Endothelial cell of umbilical vein (primary cell): ENCODE results near the gene ANAPC1. TPM values are rescaled to one million over a fixed set of nuclear protein-coding genes. Genes with fewer than 3 reads are reported as not detected.

Experiments
- BruUV-seq: library from RNA; stranded (reverse); fragments of 400-500 nt; replicated peaks from 2 replicates; lab custom pipeline; 2021; lab: Mats Ljungman, UMichigan
- CTCF ChIA-PET: fragments of 300-600, 350-600 bp; sonication (Branson Sonifier 250); formaldehyde crosslinking; loops from one replicate; lab custom pipeline; 2021; ENCODE audit warnings: antibody characterized with exemption, inconsistent platforms; lab: Charles Lee
- POLR2A ChIA-PET: fragments of 300-600, 350-600 bp; sonication (Branson Sonifier 250); formaldehyde crosslinking; loops from one replicate; lab custom pipeline; 2021; ENCODE audit warnings: antibody characterized with exemption, inconsistent platforms; lab: Charles Lee
- DNase-seq: peaks from one replicate; pipeline ENCODE4 v3.0.0-alpha.2; 2011; ENCODE audit warnings: low read depth, low spot score
- FAIRE-seq: peaks from 2 replicates; lab custom pipeline; 2011; peaks lifted over from hg19 to GRCh38; lab: Jason Lieb, UNC
- H2AFZ ChIP-seq: 2 replicates; pipeline ENCODE4 v1.6.0; 2012; ENCODE audit warnings: low read depth, low read length, control low read depth, inconsistent platforms
- H3K27ac ChIP-seq: 2 replicates; pipeline ENCODE4 v1.5.1; 2011; ENCODE audit warnings: low read depth, mild to moderate bottlenecking, control low read depth, low read length, moderate library complexity; ENCODE audit not compliant: insufficient read depth
- H3K27me3 ChIP-seq, 2 experiments: 2 replicates each; pipeline versions ENCODE4 v1.6.0 to v1.6.1; 2011; ENCODE audit warnings: low read length in 2 of 2, mixed read lengths in 1 of 2; ENCODE audit not compliant: control insufficient read depth in 2 of 2, insufficient read depth in 2 of 2
- H3K36me3 ChIP-seq, 2 experiments: 2 replicates in 1 of 2; 3 replicates in 1 of 2; pipeline ENCODE4 v1.5.1; 2011; ENCODE audit warnings: low read length in 2 of 2, mild to moderate bottlenecking in 1 of 2, moderate library complexity in 1 of 2; ENCODE audit not compliant: control insufficient read depth in 2 of 2, insufficient read depth in 2 of 2; ENCODE audit errors: extremely low read depth in 1 of 2
- H3K4me1 ChIP-seq: 3 replicates; pipeline ENCODE4 v1.5.1; 2011; ENCODE audit warnings: mild to moderate bottlenecking, low read length; ENCODE audit not compliant: control insufficient read depth, insufficient read depth; ENCODE audit errors: extremely low read depth
- H3K4me2 ChIP-seq: 2 replicates; pipeline ENCODE4 v1.6.1; 2011; ENCODE audit warnings: low read length, control low read depth, mixed read lengths; ENCODE audit not compliant: insufficient read depth
- H3K4me3 ChIP-seq, 3 experiments: fragments of 200-600 bp in 1 of 3; sonication (generic), shearing (Covaris generic) in 1 of 3; replicated peaks in 1 of 3; 2 replicates each; pipeline ENCODE4 v1.5.1; 2011 to 2016; ENCODE audit warnings: control low read depth in 3 of 3, low read length in 3 of 3, mild to moderate bottlenecking in 2 of 3, inconsistent platforms in 1 of 3, low read depth in 1 of 3, moderate library complexity in 1 of 3; ENCODE audit not compliant: insufficient read depth in 1 of 3
- H3K79me2 ChIP-seq: 2 replicates; pipeline ENCODE4 v1.6.0; 2012; ENCODE audit warnings: low read length, inconsistent platforms; ENCODE audit not compliant: control insufficient read depth, insufficient read depth
- H3K9ac ChIP-seq: replicated peaks from 2 replicates; pipeline ENCODE3; 2011; ENCODE audit warnings: low read length, control low read depth; ENCODE audit not compliant: insufficient read depth; ENCODE audit errors: extremely low read depth
- H3K9me1 ChIP-seq: replicated peaks from 3 replicates; pipeline ENCODE4 v1.6.0; 2011; ENCODE audit warnings: mild to moderate bottlenecking, low read length; ENCODE audit not compliant: control insufficient read depth, insufficient read depth; ENCODE audit errors: extremely low read depth
- H3K9me3 ChIP-seq: replicated peaks from 2 replicates; pipeline ENCODE4 v1.5.1; 2012; ENCODE audit warnings: low read length, inconsistent platforms; ENCODE audit not compliant: control insufficient read depth, insufficient read depth
- H4K20me1 ChIP-seq: replicated peaks from 2 replicates; pipeline ENCODE3; 2011; ENCODE audit warnings: mild to moderate bottlenecking, low read length; ENCODE audit not compliant: control insufficient read depth, insufficient read depth; ENCODE audit errors: extremely low read depth
- EZH2 ChIP-seq: IDR thresholded peaks from 2 replicates; pipeline ENCODE4 v1.6.1; 2012; ENCODE audit warnings: borderline replicate concordance, low read depth, mild to moderate bottlenecking, moderate library complexity, low read length, inconsistent platforms; ENCODE audit not compliant: severe bottlenecking
- FOS ChIP-seq: IDR thresholded peaks from 2 replicates; pipeline ENCODE4 v1.6.1; 2011; ENCODE audit warnings: mild to moderate bottlenecking, low read length, moderate library complexity, borderline replicate concordance; ENCODE audit not compliant: insufficient read depth
- GATA2 ChIP-seq: IDR thresholded peaks from 2 replicates; pipeline ENCODE4 v1.7.0; 2011; ENCODE audit warnings: low read depth, mild to moderate bottlenecking, moderate library complexity, mixed read lengths, low read length; ENCODE audit not compliant: insufficient read length, insufficient read depth
- JUN ChIP-seq: IDR thresholded peaks from 2 replicates; pipeline ENCODE4 v1.6.1; 2011; ENCODE audit warnings: borderline replicate concordance, low read depth; ENCODE audit not compliant: insufficient read length, insufficient read depth
- MYC ChIP-seq: IDR thresholded peaks from one replicate; pipeline ENCODE4 v1.6.1; 2011; ENCODE audit warnings: mild to moderate bottlenecking, low read depth, low read length
- POLR2A ChIP-seq: IDR thresholded peaks from 2 replicates; pipeline ENCODE4 v1.6.1; 2012; ENCODE audit warnings: low read depth, mild to moderate bottlenecking, control low read depth, low read length
- POLR2AphosphoS5 ChIP-seq: IDR thresholded peaks from 2 replicates; pipeline ENCODE4 v1.6.1; 2012; ENCODE audit warnings: low read depth, mild to moderate bottlenecking, control low read depth, low read length, moderate library complexity; ENCODE audit not compliant: insufficient read depth
- dilution Hi-C: fragments of 300-500 bp; cut with MboI; formaldehyde crosslinking; loops from one replicate; pipeline ENCODE4 v1.15.0; 2019; ENCODE audit warnings: low sequenced_read_pairs; ENCODE audit not compliant: extremely low pct_ligation_motif_present
- intact Hi-C: fragments of 100-400 bp; cut with micrococcal nuclease; formaldehyde crosslinking; loops from one replicate; pipeline ENCODE4 v1.10.0; 2022
- polyA plus RNA-seq, 4 experiments: library from polyadenylated mRNA; depleted of rRNA in 3 of 4; stranded (reverse) in 3 of 4; unstranded in 1 of 4; fragments of >200 nt; gene quantifications; 2 replicates each; pipeline versions ENCODE4 v1.2.1 to v1.2.3, GENCODE V29; 2011 to 2012; ENCODE audit warnings: missing spikeins in 1 of 4
- total RNA-seq: library from RNA; stranded (reverse); gene quantifications from 2 replicates; pipeline ENCODE4 v1.2.3, GENCODE V29; 2021
- TF ChIP-seq, protein P1 (sequence below): IDR thresholded peaks from 2 replicates; pipeline ENCODE4 v1.6.1; 2011; ENCODE audit not compliant: insufficient read depth, insufficient read length
- TF ChIP-seq, protein P2 (sequence below), 2 donors: IDR thresholded peaks; 1 replicate in 1 of 2; 2 replicates in 1 of 2; pipeline ENCODE4 v1.5.1; 2011; ENCODE audit warnings: low read length in 2 of 2, mild to moderate bottlenecking in 2 of 2, moderate library complexity in 2 of 2, control low read depth in 1 of 2, inconsistent platforms in 1 of 2, low read depth in 1 of 2; ENCODE audit not compliant: insufficient read depth in 1 of 2; ENCODE audit errors: extremely low read depth in 1 of 2

ANAPC1 gene
- total and polyA plus RNA-seq, 2 donors (not counting 3 experiments of a cell fraction or from before 2014, with no cell fraction given): 21.9 to 61.5 TPM

GRCh38 chr2:111927723-111928122, 43.7 kb upstream of the ANAPC1 start:
- ChIA-PET POLR2A (interaction anchor here (0.7 kb wide), 1 partner anchor 30 kb away, joined by 5 read pairs; no protein-coding TSS in a partner anchor), CTCF (interaction anchor here (2.0 kb wide), 1 partner anchor 9 kb away, joined by 7 read pairs; no protein-coding TSS in a partner anchor)
- FAIRE-seq (no peak), DNase-seq (no peak)
- H3K4me1 ChIP-seq: peaks cover 11% of the 10 kb centered on the region
- no peak overlapping the region for H3K4me2 ChIP-seq
- TF ChIP-seq JUN: no peak
- no peak for TF ChIP-seq POLR2A
- TF ChIP-seq, protein P1, sequence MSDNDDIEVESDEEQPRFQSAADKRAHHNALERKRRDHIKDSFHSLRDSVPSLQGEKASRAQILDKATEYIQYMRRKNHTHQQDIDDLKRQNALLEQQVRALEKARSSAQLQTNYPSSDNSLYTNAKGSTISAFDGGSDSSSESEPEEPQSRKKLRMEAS: no peak
- TF ChIP-seq, protein P2, sequence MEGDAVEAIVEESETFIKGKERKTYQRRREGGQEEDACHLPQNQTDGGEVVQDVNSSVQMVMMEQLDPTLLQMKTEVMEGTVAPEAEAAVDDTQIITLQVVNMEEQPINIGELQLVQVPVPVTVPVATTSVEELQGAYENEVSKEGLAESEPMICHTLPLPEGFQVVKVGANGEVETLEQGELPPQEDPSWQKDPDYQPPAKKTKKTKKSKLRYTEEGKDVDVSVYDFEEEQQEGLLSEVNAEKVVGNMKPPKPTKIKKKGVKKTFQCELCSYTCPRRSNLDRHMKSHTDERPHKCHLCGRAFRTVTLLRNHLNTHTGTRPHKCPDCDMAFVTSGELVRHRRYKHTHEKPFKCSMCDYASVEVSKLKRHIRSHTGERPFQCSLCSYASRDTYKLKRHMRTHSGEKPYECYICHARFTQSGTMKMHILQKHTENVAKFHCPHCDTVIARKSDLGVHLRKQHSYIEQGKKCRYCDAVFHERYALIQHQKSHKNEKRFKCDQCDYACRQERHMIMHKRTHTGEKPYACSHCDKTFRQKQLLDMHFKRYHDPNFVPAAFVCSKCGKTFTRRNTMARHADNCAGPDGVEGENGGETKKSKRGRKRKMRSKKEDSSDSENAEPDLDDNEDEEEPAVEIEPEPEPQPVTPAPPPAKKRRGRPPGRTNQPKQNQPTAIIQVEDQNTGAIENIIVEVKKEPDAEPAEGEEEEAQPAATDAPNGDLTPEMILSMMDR (IDR thresholded peaks at IDR 0.05; ENCODE audit: extremely low read depth in 1 of 2, insufficient read depth in 1 of 2, low read depth in 1 of 2, low read length in 2 of 2): no peak
- TF ChIP-seq EZH2: no peak
- no peak for TF ChIP-seq POLR2AphosphoS5
- no peak for TF ChIP-seq MYC
- TF ChIP-seq FOS: no peak
- no peak for TF ChIP-seq GATA2
- no peaks in the 10 kb centered on the region for H3K9me1 ChIP-seq
- no peak overlapping the region for H3K27ac ChIP-seq
- H3K27me3 ChIP-seq: no peaks in the 10 kb centered on the region
- no peak overlapping the region for H3K9ac ChIP-seq
- peaks cover 0 to 9% of the 10 kb centered on the region in 2 experiments for H3K36me3 ChIP-seq
- no TSS peak for BruUV-seq
- H3K9me3 ChIP-seq: no peaks in the 10 kb centered on the region
- H3K79me2 ChIP-seq: peaks cover 2% of the 10 kb centered on the region
- no peak overlapping the region for H3K4me3 ChIP-seq
- no peak overlapping the region for H2AFZ ChIP-seq
- intact Hi-C loops: no loop called here
- H4K20me1 ChIP-seq: no peaks in the 10 kb centered on the region
- dilution Hi-C loops: no loop called here
